KMS-11 (cell line): ENCODE measurements around the gene CASQ2.

Experiments
- H2AFZ ChIP-seq: fragments of 200-600 bp; sonication (generic); 2 replicates; pipeline ENCODE4 v1.6.1; 2016; ENCODE audit warnings: antibody characterized with exemption, mixed run types, low read depth
- H3K27ac ChIP-seq: fragments of 200-600 bp; sonication (generic); 2 replicates; pipeline ENCODE4 v1.6.1; 2016; ENCODE audit warnings: mild to moderate bottlenecking, mixed run types
- H3K27me3 ChIP-seq: fragments of 200-600 bp; sonication (generic); 2 replicates; pipeline ENCODE4 v1.6.1; 2017; ENCODE audit warnings: mild to moderate bottlenecking, low read depth, mixed run types, moderate library complexity; ENCODE audit not compliant: insufficient read depth
- H3K36me3 ChIP-seq: fragments of 200-600 bp; sonication (generic); 2 replicates; pipeline ENCODE4 v1.6.1; 2017; ENCODE audit warnings: mild to moderate bottlenecking, mixed run types; ENCODE audit not compliant: insufficient read depth
- H3K4me1 ChIP-seq: fragments of 200-600 bp; sonication (generic); 2 replicates; pipeline ENCODE4 v1.6.1; 2016; ENCODE audit warnings: mild to moderate bottlenecking, low read depth, mixed run types; ENCODE audit not compliant: poor library complexity, severe bottlenecking
- H3K4me2 ChIP-seq: fragments of 200-600 bp; sonication (generic); 2 replicates; pipeline ENCODE4 v1.7.0; 2016; ENCODE audit warnings: mild to moderate bottlenecking, mixed run types
- H3K4me3 ChIP-seq: fragments of 200-600 bp; sonication (generic); IDR thresholded peaks from 2 replicates; pipeline ENCODE4 v1.6.1; 2017; ENCODE audit warnings: low read depth, low read length, mixed read lengths; ENCODE audit not compliant: insufficient read depth
- H3K79me2 ChIP-seq: fragments of 200-600 bp; sonication (generic); 2 replicates; pipeline ENCODE4 v1.6.1; 2016; ENCODE audit warnings: low read depth, mixed run types; ENCODE audit not compliant: insufficient read depth
- H3K9ac ChIP-seq: fragments of 200-600 bp; sonication (generic); 2 replicates; pipeline ENCODE4 v1.6.1; 2016; ENCODE audit warnings: mild to moderate bottlenecking, mixed run types
- H4K20me1 ChIP-seq: fragments of 200-600 bp; sonication (generic); 2 replicates; pipeline ENCODE4 v1.6.1; 2016; ENCODE audit warnings: mild to moderate bottlenecking, mixed run types; ENCODE audit not compliant: insufficient read depth
- CTCF ChIP-seq: fragments of 200-600 bp; sonication (generic); conservative IDR thresholded peaks from 2 replicates; pipeline ENCODE4 v1.6.1; 2017; ENCODE audit warnings: low read depth, mild to moderate bottlenecking, antibody characterized with exemption, low read length, moderate library complexity, mixed read lengths

The CASQ2 gene

GRCh38 chr1:115762779-115763178, 5.7 kb downstream of the CASQ2 start:
- H3K9ac ChIP-seq = no peak overlapping the region
- no peaks in the 10 kb centered on the region for H4K20me1 ChIP-seq
- no peak overlapping the region for H3K4me3 ChIP-seq
- H3K27ac ChIP-seq = no peak overlapping the region
- H3K79me2 ChIP-seq = no peaks in the 10 kb centered on the region
- no peaks in the 10 kb centered on the region for H3K36me3 ChIP-seq
- H2AFZ ChIP-seq = no peak overlapping the region
- H3K4me2 ChIP-seq = no peak overlapping the region
- H3K27me3 ChIP-seq = no peaks in the 10 kb centered on the region
- TF ChIP-seq CTCF = no peak
- no peaks in the 10 kb centered on the region for H3K4me1 ChIP-seq

GRCh38 chr1:115761601-115762302, 6.8 kb downstream of the CASQ2 start:
- no peaks in the 10 kb centered on the region for H3K4me1 ChIP-seq
- no peaks in the 10 kb centered on the region for H3K27me3 ChIP-seq
- no peak overlapping the region for H3K4me3 ChIP-seq
- TF ChIP-seq CTCF = no peak
- no peak overlapping the region for H2AFZ ChIP-seq
- H3K4me2 ChIP-seq = no peak overlapping the region
- H3K79me2 ChIP-seq = no peaks in the 10 kb centered on the region
- H3K27ac ChIP-seq = no peak overlapping the region
- H4K20me1 ChIP-seq = no peaks in the 10 kb centered on the region
- no peak overlapping the region for H3K9ac ChIP-seq
- no peaks in the 10 kb centered on the region for H3K36me3 ChIP-seq

- no peaks in the 10 kb centered on the region for H3K27me3 ChIP-seq
- no peak overlapping the region for H3K27ac ChIP-seq
- H3K4me3 ChIP-seq = no peak overlapping the region
- no peak for TF ChIP-seq CTCF
- no peaks in the 10 kb centered on the region for H3K4me1 ChIP-seq
- H4K20me1 ChIP-seq = no peaks in the 10 kb centered on the region
- no peaks in the 10 kb centered on the region for H3K36me3 ChIP-seq
- no peaks in the 10 kb centered on the region for H3K79me2 ChIP-seq
- no peak overlapping the region for H2AFZ ChIP-seq
- H3K9ac ChIP-seq = no peak overlapping the region
- no peak overlapping the region for H3K4me2 ChIP-seq
Measured at GRCh38 chr1:115757856-115758255, 10.7 kb downstream of the CASQ2 start.

- TF ChIP-seq CTCF = no peak
- Histone ChIP-seq H3K36me3 (no peaks in the 10 kb centered on the region), H2AFZ (no peak overlapping the region), H3K4me1 (no peaks in the 10 kb centered on the region), H3K9ac (no peak overlapping the region), H4K20me1 (no peaks in the 10 kb centered on the region), H3K4me2 (no peak overlapping the region), H3K27ac (no peak overlapping the region), H3K4me3 (no peak overlapping the region), H3K79me2 (no peaks in the 10 kb centered on the region), H3K27me3 (no peaks in the 10 kb centered on the region)
Measured at GRCh38 chr1:115757326-115757725, 11.2 kb downstream of the CASQ2 start.
